DMS114 treated with DMSO at 0.1 percent for 48 hours (cell line): Measurements from ENCODE around the gene CCNL1.
"Not testable (repeated sequence)": the region's sequence is repeated elsewhere in the genome, so short reads cannot be mapped to it uniquely, and the experiment has no call there.

ENCODE experiments used
- DNase-seq: peaks from one replicate; lab custom pipeline; 2025; ENCODE audit not compliant: unreplicated experiment; lab: John Stamatoyannopoulos, UW

The CCNL1 gene

GRCh38 chr3:157104928-157105652 lies 54.9 kb downstream of the CCNL1 start:
- no peak for DNase-seq

- DNase-seq: no peak
These were observed 55.4 kb downstream of the CCNL1 start for GRCh38 chr3:157104521-157104920.

DNA sequence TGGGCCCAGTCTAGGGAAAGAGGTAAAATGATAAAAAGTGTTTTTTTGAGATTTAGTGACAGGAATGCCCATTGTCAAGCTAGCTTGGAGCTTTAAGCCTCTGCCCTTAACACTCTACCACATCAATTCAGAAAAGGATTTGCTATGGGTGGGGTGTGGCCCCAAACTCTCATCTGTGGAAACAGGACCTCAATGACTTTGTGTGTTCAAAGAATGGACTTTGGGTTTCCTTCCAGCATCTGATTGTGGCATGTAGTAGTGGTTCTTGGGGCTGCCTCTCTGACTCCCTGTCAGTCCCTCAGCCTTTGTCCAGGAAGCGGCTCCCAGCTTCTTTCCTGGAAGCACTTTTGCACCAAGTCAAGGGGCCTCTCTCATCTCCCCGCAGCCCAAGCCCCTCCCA lies 56.1 kb downstream of the CCNL1 start:
- DNase-seq: no peak

DNA sequence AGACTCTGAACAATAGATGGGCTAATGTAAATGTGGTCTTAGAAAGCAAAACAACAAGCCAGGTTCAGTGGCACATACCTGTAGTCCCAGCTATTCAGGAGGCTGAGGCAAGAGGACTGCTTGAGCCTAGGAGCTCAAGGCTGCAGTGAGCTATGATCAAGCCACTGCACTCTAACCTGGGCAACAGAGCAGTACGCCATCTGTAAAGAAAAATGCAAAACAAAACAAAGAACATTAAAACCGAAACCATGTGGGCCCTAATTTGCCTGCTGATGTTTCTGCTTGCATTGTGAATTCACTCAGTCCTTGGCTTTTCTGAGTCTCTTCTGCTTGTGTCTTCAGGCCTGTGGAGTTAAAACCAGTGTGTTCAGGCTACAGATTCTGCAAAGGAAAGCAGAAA lies 56.7 kb downstream of the CCNL1 start:
- DNase-seq: no peak

DNA sequence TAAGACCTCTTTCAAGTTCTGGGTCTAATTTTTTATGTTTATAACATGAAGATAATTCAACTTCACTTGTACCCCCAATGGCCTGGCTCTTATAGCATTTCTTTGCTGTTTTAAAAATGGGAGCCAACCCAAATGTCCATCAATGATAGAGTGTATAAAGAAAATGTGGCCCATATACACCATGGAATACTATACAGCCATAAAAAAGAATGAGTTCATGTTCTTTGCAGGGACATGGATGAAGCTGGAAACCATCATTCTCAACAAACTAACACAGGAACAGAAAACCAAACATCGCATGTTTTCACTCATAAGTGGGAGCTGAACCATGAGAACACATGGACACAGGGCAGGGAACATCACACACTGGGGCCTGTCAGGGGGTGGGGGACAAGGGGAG lies 57.4 kb downstream of the CCNL1 start:
- not testable (repeated sequence) for DNase-seq

GRCh38 chr3:157102098-157102497 lies 57.8 kb downstream of the CCNL1 start:
- no peak for DNase-seq

- DNase-seq: no peak
These were observed 58.5 kb downstream of the CCNL1 start for GRCh38 chr3:157101486-157101885.

GRCh38 chr3:157100608-157101396 lies 59.1 kb downstream of the CCNL1 start:
- no peak for DNase-seq

GRCh38 chr3:157100096-157100477 lies 59.9 kb downstream of the CCNL1 start:
- no peak for DNase-seq

DNA sequence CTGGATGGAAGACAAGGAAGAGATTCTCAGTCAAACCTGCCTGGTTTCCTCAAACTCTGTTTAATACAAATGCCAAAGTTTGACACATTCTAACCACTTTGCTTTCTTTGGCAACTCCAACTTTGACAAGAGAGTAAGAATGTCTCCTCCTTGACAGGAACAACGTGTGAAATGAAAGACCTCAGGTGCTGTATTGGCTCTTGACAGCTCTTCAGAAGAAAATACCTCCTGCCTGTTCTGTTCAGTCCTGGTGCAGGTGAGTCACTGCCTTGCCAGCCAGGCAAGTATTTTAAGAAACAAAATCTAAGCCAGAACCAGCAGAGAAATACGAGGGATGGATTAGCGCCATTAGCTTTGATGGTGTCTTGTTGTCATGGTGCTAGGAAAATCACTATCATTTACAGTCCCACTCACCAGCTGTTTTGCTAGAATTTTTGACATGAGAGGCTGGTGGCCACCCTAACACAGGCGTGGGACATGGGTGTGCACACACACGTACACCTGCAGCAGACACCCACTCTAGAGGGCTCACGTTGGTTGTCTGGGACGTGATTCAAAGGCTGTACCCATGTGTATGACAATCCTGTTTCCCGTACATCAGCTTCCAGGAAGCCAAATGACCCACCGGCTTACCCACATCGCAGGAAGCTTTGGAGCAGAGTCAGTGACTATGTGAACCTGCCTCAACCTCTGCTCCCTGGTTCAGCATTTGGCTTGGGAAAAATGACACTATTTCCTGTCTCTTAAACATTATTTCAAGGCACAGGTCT lies 60.4 kb downstream of the CCNL1 start:
- no peak for DNase-seq

DNA sequence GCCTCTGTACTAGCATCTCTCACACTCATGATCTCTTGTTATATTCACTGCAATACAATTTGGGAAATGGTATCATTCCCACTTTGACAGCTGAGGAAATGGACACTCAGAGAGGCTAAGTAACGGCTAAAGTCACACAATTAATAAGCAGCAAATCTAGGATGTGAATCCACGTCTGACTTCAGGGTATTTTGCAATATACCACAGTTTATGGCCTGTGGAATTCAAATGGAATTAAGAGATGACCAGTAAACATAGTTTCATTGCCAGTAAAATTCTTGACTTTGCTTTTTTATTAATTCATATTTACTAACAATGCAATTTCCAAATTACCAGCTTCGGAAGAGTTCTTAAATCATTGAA lies 61.1 kb downstream of the CCNL1 start:
- DNase-seq: no peak

- no peak for DNase-seq
These were observed 61.7 kb downstream of the CCNL1 start for GRCh38 chr3:157098121-157098822.
